RWPE1 (cell line): Measurements from ENCODE around the gene ADAM12.

ENCODE experiments used
- CTCF ChIA-PET: fragments of 350-600 bp; sonication (Branson Sonifier 250); formaldehyde crosslinking; extraction: SDS; loops from one replicate; lab custom pipeline; 2021; lab: Yijun Ruan, JAX
- POLR2A ChIA-PET: fragments of 400-600 bp; formaldehyde crosslinking; extraction: SDS; loops from one replicate; lab custom pipeline; 2020; ENCODE audit warnings: antibody characterized with exemption; ENCODE audit not compliant: low non-redundant PET; lab: Yijun Ruan, JAX
- DNase-seq: peaks from one replicate; pipeline ENCODE4 v3.0.0; 2012; ENCODE audit warnings: low spot score
- H3K27ac ChIP-seq: fragments of 450-650 bp; 2 replicates; pipeline ENCODE4 v1.5.1; 2017
- TF ChIP-seq, protein P1 (sequence below): fragments of 450-650 bp; conservative IDR thresholded peaks from 2 replicates; pipeline ENCODE4 v1.5.1; 2017; ENCODE audit warnings: low read depth, mild to moderate bottlenecking

Gene ADAM12

DNA sequence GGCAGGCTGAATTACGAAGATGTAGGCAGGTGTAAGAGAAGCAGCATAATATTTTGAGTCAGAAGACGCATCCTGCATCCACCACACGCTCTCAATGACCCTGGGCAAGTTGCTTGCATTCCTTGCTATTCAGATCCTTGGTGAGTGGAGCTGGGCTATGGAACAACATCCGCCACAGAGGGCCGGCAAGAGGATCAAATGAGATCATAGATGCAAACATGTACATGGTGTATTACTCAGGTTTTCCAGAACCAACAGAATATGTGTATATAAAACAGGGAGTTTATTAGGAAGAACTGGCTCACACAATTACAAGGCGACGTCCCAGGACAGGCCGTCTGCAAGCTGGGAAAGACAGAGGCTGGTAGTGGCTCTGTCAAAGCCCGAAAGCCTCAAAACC lies 51.5 kb downstream of the ADAM12 start:
- no peak for DNase-seq
- POLR2A ChIA-PET, result no interaction called here
- CTCF ChIA-PET, result interaction anchor here (0.5 kb wide), 1 partner anchor 110 kb away, joined by 4 read pairs; no protein-coding TSS in a partner anchor
- H3K27ac ChIP-seq, result no peak overlapping the region
- TF ChIP-seq, protein P1, sequence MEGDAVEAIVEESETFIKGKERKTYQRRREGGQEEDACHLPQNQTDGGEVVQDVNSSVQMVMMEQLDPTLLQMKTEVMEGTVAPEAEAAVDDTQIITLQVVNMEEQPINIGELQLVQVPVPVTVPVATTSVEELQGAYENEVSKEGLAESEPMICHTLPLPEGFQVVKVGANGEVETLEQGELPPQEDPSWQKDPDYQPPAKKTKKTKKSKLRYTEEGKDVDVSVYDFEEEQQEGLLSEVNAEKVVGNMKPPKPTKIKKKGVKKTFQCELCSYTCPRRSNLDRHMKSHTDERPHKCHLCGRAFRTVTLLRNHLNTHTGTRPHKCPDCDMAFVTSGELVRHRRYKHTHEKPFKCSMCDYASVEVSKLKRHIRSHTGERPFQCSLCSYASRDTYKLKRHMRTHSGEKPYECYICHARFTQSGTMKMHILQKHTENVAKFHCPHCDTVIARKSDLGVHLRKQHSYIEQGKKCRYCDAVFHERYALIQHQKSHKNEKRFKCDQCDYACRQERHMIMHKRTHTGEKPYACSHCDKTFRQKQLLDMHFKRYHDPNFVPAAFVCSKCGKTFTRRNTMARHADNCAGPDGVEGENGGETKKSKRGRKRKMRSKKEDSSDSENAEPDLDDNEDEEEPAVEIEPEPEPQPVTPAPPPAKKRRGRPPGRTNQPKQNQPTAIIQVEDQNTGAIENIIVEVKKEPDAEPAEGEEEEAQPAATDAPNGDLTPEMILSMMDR, result no peak

DNA sequence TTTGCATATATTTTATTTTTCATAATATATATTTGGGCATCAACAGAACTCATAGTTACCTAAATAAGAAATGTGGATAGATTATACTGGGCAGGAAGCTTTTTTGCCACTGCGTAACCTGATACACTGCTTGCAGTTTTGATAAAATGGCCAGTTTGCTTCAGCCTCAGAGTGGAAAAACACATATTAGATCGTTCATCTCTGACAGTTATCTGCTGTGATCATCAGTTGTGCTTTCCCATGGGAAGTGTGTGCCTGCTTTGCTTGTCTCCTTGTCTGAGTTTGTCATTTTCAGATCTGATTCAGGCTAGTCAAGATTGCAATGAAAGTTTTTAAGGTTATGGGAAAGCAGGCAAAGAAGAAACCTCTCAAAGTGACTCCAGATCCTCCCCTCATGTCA lies 54.0 kb downstream of the ADAM12 start:
- TF ChIP-seq, protein P1, result no peak
- CTCF ChIA-PET, result no interaction called here
- DNase-seq, result no peak
- POLR2A ChIA-PET, result no interaction called here
- H3K27ac ChIP-seq, result no peak overlapping the region

DNA sequence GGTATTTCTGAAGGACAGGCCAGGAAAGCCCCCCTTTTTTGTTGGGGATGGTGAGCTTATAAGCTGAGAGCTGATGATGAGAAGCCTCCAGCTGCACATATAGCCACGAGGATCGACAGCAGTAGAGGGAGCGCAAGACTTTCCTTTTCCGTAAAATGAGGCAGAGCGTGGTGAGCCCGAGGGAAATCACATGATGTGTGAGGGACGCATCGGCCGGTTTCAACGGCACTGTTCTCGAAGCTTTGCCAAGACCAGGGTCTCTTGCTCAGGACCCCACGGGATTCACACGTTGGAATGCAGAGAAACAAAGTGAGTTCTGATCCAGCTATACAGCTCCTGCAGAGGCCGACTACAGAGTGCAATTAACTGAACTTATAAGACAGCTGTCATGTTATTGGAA lies 55.7 kb downstream of the ADAM12 start:
- H3K27ac ChIP-seq, result no peak overlapping the region
- DNase-seq, result no peak
- ChIA-PET POLR2A (no interaction called here), CTCF (no interaction called here)
- TF ChIP-seq, protein P1, result no peak

DNA sequence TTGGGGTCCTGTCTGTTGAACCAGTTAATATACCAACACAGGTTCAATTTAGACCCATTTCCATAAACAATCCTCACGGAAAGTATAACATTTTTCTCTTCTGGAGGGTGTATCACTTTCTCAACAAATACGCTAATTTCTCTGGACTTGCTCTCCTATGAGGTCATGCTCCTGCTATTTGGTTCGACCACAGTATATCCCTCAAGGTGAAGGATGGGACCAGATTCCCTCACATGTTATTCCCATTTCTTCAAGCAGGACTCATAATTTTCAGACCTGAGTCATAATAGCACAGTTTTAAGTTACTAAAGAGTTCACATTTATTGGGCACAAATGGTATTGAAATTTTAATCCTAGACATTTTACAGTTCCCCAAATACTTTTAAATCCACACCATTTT lies 57.2 kb downstream of the ADAM12 start:
- CTCF ChIA-PET, result no interaction called here
- no peak overlapping the region for H3K27ac ChIP-seq
- DNase-seq, result no peak
- POLR2A ChIA-PET, result no interaction called here
- TF ChIP-seq, protein P1, result no peak

DNA sequence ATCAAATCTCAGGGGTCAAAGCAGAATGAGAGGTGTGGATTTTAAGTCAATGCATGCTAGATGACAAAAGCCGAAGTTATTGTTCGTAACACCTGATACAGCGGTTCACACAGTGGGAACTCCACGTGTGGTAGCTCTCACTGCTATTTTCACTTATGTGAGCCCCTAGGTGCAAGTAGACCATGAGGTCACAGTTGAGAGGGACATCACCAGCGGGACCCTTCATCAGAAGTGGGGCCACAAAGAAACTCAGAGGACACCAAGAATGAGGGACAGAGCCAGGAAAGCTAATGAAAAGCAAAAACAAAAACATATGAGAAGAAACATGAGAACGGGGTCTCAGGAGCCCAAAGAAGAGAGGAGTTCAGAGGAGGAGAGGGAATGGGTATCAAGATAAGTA lies 63.5 kb downstream of the ADAM12 start:
- no peak overlapping the region for H3K27ac ChIP-seq
- TF ChIP-seq, protein P1, result no peak
- CTCF ChIA-PET, result no interaction called here
- no peak for DNase-seq
- POLR2A ChIA-PET, result no interaction called here

DNA sequence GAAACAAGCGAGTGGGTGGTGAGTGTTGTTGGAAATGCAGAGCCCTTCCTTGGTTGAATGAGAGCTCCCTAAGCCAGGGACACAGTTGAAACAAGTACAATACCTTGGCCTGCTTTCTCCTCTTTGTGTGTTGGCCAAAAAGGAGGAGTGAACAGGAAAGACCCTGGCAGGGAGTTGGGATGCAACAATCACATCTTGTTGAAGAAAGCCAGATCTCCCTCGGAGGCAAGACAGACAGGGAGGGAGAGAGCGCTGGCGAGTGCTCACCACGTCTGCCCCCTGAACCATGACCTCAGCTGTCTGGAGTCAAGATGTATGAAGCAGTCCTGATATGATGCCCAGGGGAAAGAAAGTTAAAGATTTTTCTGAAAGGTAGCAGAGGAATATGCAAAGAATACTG lies 66.8 kb downstream of the ADAM12 start:
- ChIA-PET POLR2A (no interaction called here), CTCF (interaction anchor here (0.6 to 0.7 kb wide), 2 partner anchors 91 to 120 kb away, joined by 3 read pairs; no protein-coding TSS in a partner anchor)
- TF ChIP-seq, protein P1, result no peak
- no peak for DNase-seq
- no peak overlapping the region for H3K27ac ChIP-seq
